H9 (cell line): ENCODE measurements around the gene MMP17. TPM values are rescaled to one million over a fixed set of nuclear protein-coding genes. Genes with fewer than 3 reads are reported as not detected.
A peak's percentile ranks its signal among the peaks of the same experiment; 100 is the strongest.

Source experiments
- DNase-seq: peaks from one replicate; pipeline ENCODE4 v3.0.0-alpha.2; 2017
- H2AFZ ChIP-seq: one replicate; pipeline ENCODE4 v1.6.1; 2013; ENCODE audit warnings: mild to moderate bottlenecking, low read length, control low read depth, moderate library complexity
- H2AK5ac ChIP-seq: 2 replicates; pipeline ENCODE4 v1.6.1; 2013; ENCODE audit warnings: low read length, control low read depth, mixed read lengths; ENCODE audit not compliant: insufficient read length
- H2BK120ac ChIP-seq: one replicate; pipeline ENCODE4 v1.6.1; 2013; ENCODE audit warnings: low read depth, mild to moderate bottlenecking, low read length, control low read depth, inconsistent platforms; ENCODE audit not compliant: poor library complexity, severe bottlenecking
- H2BK12ac ChIP-seq: 2 replicates; pipeline ENCODE4 v1.6.1; 2013; ENCODE audit warnings: low read length, control low read depth, mixed read lengths, low read depth; ENCODE audit not compliant: insufficient read length
- H2BK15ac ChIP-seq: 2 replicates; pipeline ENCODE4 v1.6.1; 2013; ENCODE audit warnings: low read depth, low read length, control low read depth
- H2BK20ac ChIP-seq: one replicate; pipeline ENCODE4 v1.6.1; 2013; ENCODE audit warnings: low read depth, mild to moderate bottlenecking, low read length, control low read depth, inconsistent platforms; ENCODE audit not compliant: poor library complexity, severe bottlenecking
- H2BK5ac ChIP-seq: 2 replicates; pipeline ENCODE4 v1.6.1; 2013; ENCODE audit warnings: low read length, control low read depth, mixed read lengths; ENCODE audit not compliant: insufficient read length
- H3K14ac ChIP-seq: 2 replicates; pipeline ENCODE4 v1.6.1; 2013; ENCODE audit warnings: low read length, control low read depth; ENCODE audit not compliant: insufficient read depth
- H3K18ac ChIP-seq: 2 replicates; pipeline ENCODE4 v1.6.1; 2013; ENCODE audit warnings: low read depth, mild to moderate bottlenecking, mixed read lengths, low read length, control low read depth; ENCODE audit not compliant: insufficient read length
- H3K23ac ChIP-seq: 2 replicates; pipeline ENCODE4 v1.6.1; 2013; ENCODE audit warnings: low read length, control low read depth, mixed read lengths, low read depth; ENCODE audit not compliant: insufficient read length
- H3K23me2 ChIP-seq: 2 replicates; pipeline ENCODE4 v1.6.1; 2013; ENCODE audit warnings: low read depth, mild to moderate bottlenecking, mixed read lengths, low read length, control low read depth; ENCODE audit not compliant: insufficient read length, poor library complexity, severe bottlenecking
- H3K27ac ChIP-seq: 2 replicates; pipeline ENCODE4 v1.5.1; 2013; ENCODE audit warnings: low read length, control low read depth, mixed read lengths, low read depth; ENCODE audit not compliant: insufficient read length
- H3K27me3 ChIP-seq: 2 replicates; pipeline ENCODE4 v1.6.1; 2013; ENCODE audit warnings: low read length, control low read depth, inconsistent platforms; ENCODE audit not compliant: insufficient read depth
- H3K4ac ChIP-seq: 2 replicates; pipeline ENCODE4 v1.6.1; 2013; ENCODE audit warnings: low read depth, mild to moderate bottlenecking, control low read depth, inconsistent platforms, low read length, moderate library complexity
- H3K4me1 ChIP-seq: 2 replicates; pipeline ENCODE4 v1.6.1; 2013; ENCODE audit warnings: low read length, control low read depth, inconsistent platforms; ENCODE audit not compliant: insufficient read depth
- H3K4me2 ChIP-seq: 2 replicates; pipeline ENCODE4 v1.6.1; 2013; ENCODE audit warnings: low read length, control low read depth, mixed read lengths; ENCODE audit not compliant: insufficient read length, insufficient read depth
- H3K56ac ChIP-seq: 2 replicates; pipeline ENCODE4 v1.6.1; 2013; ENCODE audit warnings: low read depth, mild to moderate bottlenecking, mixed read lengths, low read length, control low read depth; ENCODE audit not compliant: insufficient read length
- H3K79me1 ChIP-seq: 2 replicates; pipeline ENCODE4 v1.6.1; 2013; ENCODE audit warnings: low read depth, mild to moderate bottlenecking, moderate library complexity, low read length, control low read depth, inconsistent platforms; ENCODE audit not compliant: insufficient read depth, poor library complexity, severe bottlenecking
- H3K79me2 ChIP-seq: 2 replicates; pipeline ENCODE4 v1.6.1; 2013; ENCODE audit warnings: low read length, control low read depth, inconsistent platforms; ENCODE audit not compliant: insufficient read depth
- H3K9ac ChIP-seq: 2 replicates; pipeline ENCODE4 v1.6.1; 2013; ENCODE audit warnings: low read length, control low read depth, mixed read lengths; ENCODE audit not compliant: insufficient read length; ENCODE audit errors: extremely low read depth
- H3K9me3 ChIP-seq: one replicate; pipeline ENCODE4 v1.6.1; 2013; ENCODE audit warnings: low read depth, low read length, inconsistent platforms; ENCODE audit not compliant: control insufficient read depth
- H3T11ph ChIP-seq: one replicate; pipeline ENCODE4 v1.6.1; 2013; ENCODE audit warnings: mild to moderate bottlenecking, low read length, control low read depth, inconsistent platforms
- H4K20me1 ChIP-seq: one replicate; pipeline ENCODE4 v1.6.1; 2013; ENCODE audit not compliant: control insufficient read depth, insufficient read length, insufficient read depth
- H4K5ac ChIP-seq: 2 replicates; pipeline ENCODE4 v1.6.1; 2013; ENCODE audit warnings: low read depth, mild to moderate bottlenecking, mixed read lengths, low read length, control low read depth; ENCODE audit not compliant: insufficient read length
- H4K8ac ChIP-seq: replicated peaks from 2 replicates; pipeline ENCODE4 v1.6.1; 2013; ENCODE audit warnings: low read length, control low read depth, mixed read lengths, low read depth; ENCODE audit not compliant: insufficient read length
- H4K91ac ChIP-seq: 2 replicates; pipeline ENCODE4 v1.6.1; 2013; ENCODE audit warnings: low read depth, mild to moderate bottlenecking, moderate library complexity, mixed read lengths, low read length, control low read depth; ENCODE audit not compliant: insufficient read length
- H3K27ac Mint-ChIP-seq, 3 experiments: 2 replicates in 2 of 3; 3 replicates in 1 of 3; pipeline ENCODE4 v1.8.0; 2020 to 2021; ENCODE audit warnings: mixed read lengths in 3 of 3, mild to moderate bottlenecking in 1 of 3, moderate library complexity in 1 of 3
- H3K27me3 Mint-ChIP-seq: 2 replicates; pipeline ENCODE4 v1.8.0; 2021; ENCODE audit warnings: low read depth, mild to moderate bottlenecking, moderate library complexity, mixed read lengths
- H3K36me3 Mint-ChIP-seq, 3 experiments: 2 replicates in 2 of 3; 3 replicates in 1 of 3; pipeline ENCODE4 v1.8.0; 2020 to 2021; ENCODE audit warnings: low read depth in 3 of 3, mixed read lengths in 3 of 3; ENCODE audit not compliant: insufficient read depth in 1 of 3
- H3K4me1 Mint-ChIP-seq, 2 experiments: 2 replicates each; pipeline ENCODE4 v1.8.0; 2020; ENCODE audit warnings: mixed read lengths in 2 of 2
- H3K4me3 Mint-ChIP-seq, 2 experiments: 2 replicates in 1 of 2; 3 replicates in 1 of 2; pipeline ENCODE4 v1.8.0; 2020 to 2021; ENCODE audit warnings: mild to moderate bottlenecking in 2 of 2, mixed read lengths in 2 of 2, moderate library complexity in 1 of 2
- H3K9me3 Mint-ChIP-seq, 2 experiments: 2 replicates in 1 of 2; 3 replicates in 1 of 2; pipeline ENCODE4 v1.8.0; 2020; ENCODE audit warnings: mild to moderate bottlenecking in 2 of 2, mixed read lengths in 2 of 2, moderate library complexity in 1 of 2
- WGBS: extraction: QIAGEN DNeasy Blood & Tissue Kit; methylation state at CpG from one replicate; pipeline ENCODE4 v1.1.7; 2013; ENCODE audit warnings: missing lambda C conversion rate, low lambda C conversion rate, mixed read lengths; ENCODE audit not compliant: insufficient read length; ENCODE audit errors: extremely low coverage; 5-methylcytosine and 5-hydroxymethylcytosine counted together
- total RNA-seq: library from RNA; stranded (reverse); gene quantifications from 2 replicates; pipeline ENCODE4 v1.2.1, GENCODE V29; 2021
- TF ChIP-seq, protein P1 (sequence below): fragments of 200-600 bp; sonication (generic); conservative IDR thresholded peaks from 3 replicates; pipeline ENCODE4 v1.8.0; 2021; ENCODE audit warnings: antibody characterized with exemption, mild to moderate bottlenecking

MMP17 gene
- total RNA-seq, 1 experiment from 2014 or later: 14.8 TPM

DNA sequence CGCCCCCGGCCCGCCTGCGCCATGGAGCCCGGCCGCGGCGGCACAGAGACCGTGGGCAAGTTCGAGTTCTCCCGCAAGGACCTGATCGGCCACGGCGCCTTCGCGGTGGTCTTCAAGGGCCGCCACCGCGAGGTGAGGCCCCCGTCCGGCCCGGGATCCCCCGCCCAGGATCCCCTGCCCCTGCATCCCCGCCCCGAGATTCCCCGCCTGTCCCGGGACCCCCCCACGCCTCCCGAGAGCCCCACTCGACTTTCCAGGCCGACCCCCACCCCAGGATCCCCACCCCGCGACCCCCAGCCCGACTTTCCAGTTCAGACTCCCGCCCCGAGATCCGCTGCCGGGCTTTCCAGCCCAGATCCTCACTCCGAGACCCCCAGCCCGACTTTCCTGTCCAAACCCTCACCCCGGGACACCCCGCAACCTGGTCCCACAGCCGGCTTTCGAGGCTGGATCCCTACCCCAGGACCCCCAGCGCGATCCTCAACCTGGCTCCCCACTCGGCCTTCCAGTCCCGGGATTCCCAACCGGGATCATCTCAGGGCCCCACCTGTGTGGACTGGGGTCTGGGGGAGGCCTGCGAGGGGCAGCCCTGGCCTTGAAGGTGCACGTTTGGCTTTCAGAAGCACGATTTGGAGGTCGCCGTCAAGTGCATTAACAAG is 66.9 kb downstream of the MMP17 start:
- Histone ChIP-seq H2AK5ac (no peak overlapping the region), H4K91ac (no peak overlapping the region), H3K4ac (no peak overlapping the region), H3K14ac (peak overlapping the region; percentile 57; the same call in 1 of the 2 replicates), H2BK12ac (no peak overlapping the region), H3K27me3 (no peaks in the 10 kb centered on the region), H3K79me1 (no peaks in the 10 kb centered on the region), H3K9me3 (no peaks in the 10 kb centered on the region), H4K5ac (no peak overlapping the region), H4K8ac (no peak overlapping the region), H2AFZ (no peak overlapping the region), H2BK5ac (no peak overlapping the region), H3K4me1 (no peaks in the 10 kb centered on the region), H3K9ac (peak overlapping the region; percentile 64), H3K23me2 (peaks cover 7% of the 10 kb centered on the region), H3K27ac (no peak overlapping the region), H2BK15ac (no peak overlapping the region), H3K79me2 (no peaks in the 10 kb centered on the region), H2BK120ac (no peak overlapping the region), H3K23ac (no peak overlapping the region), H3K18ac (no peak overlapping the region), H4K20me1 (no peaks in the 10 kb centered on the region), H2BK20ac (no peak overlapping the region), H3T11ph (no peak overlapping the region), H3K56ac (no peak overlapping the region), H3K4me2 (peak overlapping the region; percentile 61)
- Mint-ChIP-seq H3K36me3 (peaks cover 7 to 16% (median 9%) of the 10 kb centered on the region in 3 experiments; a peak in 6 of 7 replicates), H3K4me3 (peak overlapping the region; percentile 75 to 88), H3K9me3 (peaks cover 0 to 3% of the 10 kb centered on the region in 2 experiments; a peak in 2 of 5 replicates), H3K27me3 (peaks cover under 1% of the 10 kb centered on the region; the same call in 1 of the 2 replicates), H3K4me1 (peaks cover 9 to 20% of the 10 kb centered on the region in 2 experiments), H3K27ac (peak overlapping the region; percentile 74 to 85 (median 80); a peak in 5 of 7 replicates)
- WGBS: no CpG with 5 or more reads among the region's 54 CpGs
- DNase-seq: peak; percentile 43
- TF ChIP-seq, protein P1, sequence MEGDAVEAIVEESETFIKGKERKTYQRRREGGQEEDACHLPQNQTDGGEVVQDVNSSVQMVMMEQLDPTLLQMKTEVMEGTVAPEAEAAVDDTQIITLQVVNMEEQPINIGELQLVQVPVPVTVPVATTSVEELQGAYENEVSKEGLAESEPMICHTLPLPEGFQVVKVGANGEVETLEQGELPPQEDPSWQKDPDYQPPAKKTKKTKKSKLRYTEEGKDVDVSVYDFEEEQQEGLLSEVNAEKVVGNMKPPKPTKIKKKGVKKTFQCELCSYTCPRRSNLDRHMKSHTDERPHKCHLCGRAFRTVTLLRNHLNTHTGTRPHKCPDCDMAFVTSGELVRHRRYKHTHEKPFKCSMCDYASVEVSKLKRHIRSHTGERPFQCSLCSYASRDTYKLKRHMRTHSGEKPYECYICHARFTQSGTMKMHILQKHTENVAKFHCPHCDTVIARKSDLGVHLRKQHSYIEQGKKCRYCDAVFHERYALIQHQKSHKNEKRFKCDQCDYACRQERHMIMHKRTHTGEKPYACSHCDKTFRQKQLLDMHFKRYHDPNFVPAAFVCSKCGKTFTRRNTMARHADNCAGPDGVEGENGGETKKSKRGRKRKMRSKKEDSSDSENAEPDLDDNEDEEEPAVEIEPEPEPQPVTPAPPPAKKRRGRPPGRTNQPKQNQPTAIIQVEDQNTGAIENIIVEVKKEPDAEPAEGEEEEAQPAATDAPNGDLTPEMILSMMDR: no peak
